HCT116 (cell line): Measurements from ENCODE around the gene RHBDF1.

Source experiments
- CEBPB ChIP-seq: IDR thresholded peaks from 2 replicates; pipeline ENCODE4 v1.6.1; 2012; ENCODE audit warnings: low read depth
- POLR2AphosphoS5 ChIP-seq: IDR thresholded peaks from 2 replicates; pipeline ENCODE4 v1.6.1; 2011; ENCODE audit warnings: mild to moderate bottlenecking, low read depth, low read length, moderate library complexity
- RAD21 ChIP-seq: IDR thresholded peaks from 2 replicates; pipeline ENCODE4 v1.6.1; 2012; ENCODE audit warnings: low read depth, mild to moderate bottlenecking
- TF ChIP-seq, protein P1 (sequence below), 3 experiments: fragments of 200-600 bp in 1 of 3; sonication (generic) in 1 of 3; IDR thresholded peaks in 2 of 3; conservative IDR thresholded peaks in 1 of 3; 2 replicates each; pipeline ENCODE4 v1.5.1; 2012 to 2017; ENCODE audit warnings: low read depth in 2 of 3, low read length in 2 of 3, antibody characterized with exemption in 1 of 3, borderline replicate concordance in 1 of 3, control low read depth in 1 of 3, mild to moderate bottlenecking in 1 of 3, mixed read lengths in 1 of 3, mixed run types in 1 of 3, moderate library complexity in 1 of 3; ENCODE audit not compliant: insufficient read depth in 1 of 3

DNA sequence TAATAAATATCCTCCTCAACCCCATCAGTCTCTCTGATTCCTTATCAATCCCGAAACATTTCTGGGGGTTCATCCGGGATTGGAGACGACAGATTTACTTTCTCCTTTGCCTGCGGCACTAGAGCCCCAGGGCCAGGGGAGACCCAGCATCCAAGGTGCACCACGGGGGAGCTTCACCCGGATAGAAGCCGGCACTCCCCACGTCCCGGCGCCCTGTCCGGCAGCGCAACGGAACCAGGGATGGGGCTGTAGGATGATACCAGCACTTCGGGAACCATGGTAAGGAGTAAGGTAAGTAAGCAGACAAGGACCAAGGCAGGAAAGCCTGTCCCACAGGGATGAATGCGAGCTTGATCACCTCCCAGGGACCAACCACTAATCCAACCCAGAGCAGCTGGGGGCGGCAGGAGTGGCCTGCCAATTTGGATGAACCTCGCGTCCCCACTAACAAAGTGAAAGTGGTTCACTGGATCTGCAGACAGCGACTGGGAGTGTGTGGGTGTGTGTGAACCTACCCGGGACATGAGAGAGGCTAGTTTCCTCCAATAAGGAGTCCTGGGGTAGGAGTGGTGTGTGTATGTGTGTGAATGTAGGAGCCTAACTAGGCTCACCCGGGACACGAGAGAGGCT, 30.9 kb downstream of the RHBDF1 start:
- TF ChIP-seq, protein P1, sequence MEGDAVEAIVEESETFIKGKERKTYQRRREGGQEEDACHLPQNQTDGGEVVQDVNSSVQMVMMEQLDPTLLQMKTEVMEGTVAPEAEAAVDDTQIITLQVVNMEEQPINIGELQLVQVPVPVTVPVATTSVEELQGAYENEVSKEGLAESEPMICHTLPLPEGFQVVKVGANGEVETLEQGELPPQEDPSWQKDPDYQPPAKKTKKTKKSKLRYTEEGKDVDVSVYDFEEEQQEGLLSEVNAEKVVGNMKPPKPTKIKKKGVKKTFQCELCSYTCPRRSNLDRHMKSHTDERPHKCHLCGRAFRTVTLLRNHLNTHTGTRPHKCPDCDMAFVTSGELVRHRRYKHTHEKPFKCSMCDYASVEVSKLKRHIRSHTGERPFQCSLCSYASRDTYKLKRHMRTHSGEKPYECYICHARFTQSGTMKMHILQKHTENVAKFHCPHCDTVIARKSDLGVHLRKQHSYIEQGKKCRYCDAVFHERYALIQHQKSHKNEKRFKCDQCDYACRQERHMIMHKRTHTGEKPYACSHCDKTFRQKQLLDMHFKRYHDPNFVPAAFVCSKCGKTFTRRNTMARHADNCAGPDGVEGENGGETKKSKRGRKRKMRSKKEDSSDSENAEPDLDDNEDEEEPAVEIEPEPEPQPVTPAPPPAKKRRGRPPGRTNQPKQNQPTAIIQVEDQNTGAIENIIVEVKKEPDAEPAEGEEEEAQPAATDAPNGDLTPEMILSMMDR (IDR thresholded peaks at IDR 0.05 in 2 of 3, conservative IDR thresholded peaks at IDR 0.05 in 1 of 3; ENCODE audit: borderline replicate concordance in 1 of 3, insufficient read depth in 1 of 3, low read depth in 2 of 3, low read length in 2 of 3) = no peak
- TF ChIP-seq RAD21 (no peak), POLR2AphosphoS5 (no peak), CEBPB (no peak)
